Heart right ventricle (tissue), 16 donors: ENCODE measurements around the gene WRNIP1. TPM values are rescaled to one million over a fixed set of nuclear protein-coding genes. Genes with fewer than 3 reads are reported as not detected.
A peak's percentile ranks its signal among the peaks of the same experiment; 100 is the strongest.

Source experiments
- ATAC-seq, 8 donors: fragments of 200-7000 bp; cut with Tn5 transposase; one replicate each; pipeline ENCODE4 v1.9.1; 2020; ENCODE audit warnings: mild to moderate bottlenecking in 8 of 8, moderate library complexity in 8 of 8, moderate number of reproducible peaks in 1 of 8
- DNase-seq, 2 donors: peaks; one replicate each; pipeline ENCODE4 v3.0.0-alpha.2; 2020
- H3K27ac ChIP-seq, 10 donors: fragments of 200-600 bp; sonication (generic) in 2 of 10; one replicate each; pipeline versions ENCODE4 v1.5.0 to v1.8.0; 2020 to 2022; ENCODE audit warnings: mild to moderate bottlenecking in 3 of 10
- H3K27me3 ChIP-seq, 7 donors: fragments of 200-600 bp; one replicate each; pipeline ENCODE4 v1.8.0; 2021 to 2022; ENCODE audit warnings: mild to moderate bottlenecking in 2 of 7
- H3K36me3 ChIP-seq, 9 donors: fragments of 200-600 bp; sonication (generic) in 1 of 9; one replicate each; pipeline versions ENCODE4 v1.5.0 to v1.8.0; 2020 to 2022; ENCODE audit warnings: mild to moderate bottlenecking in 2 of 9
- H3K4me1 ChIP-seq, 9 donors: fragments of 200-600 bp; sonication (generic) in 1 of 9; one replicate each; pipeline versions ENCODE4 v1.5.0 to v1.8.0; 2020 to 2022; ENCODE audit warnings: mild to moderate bottlenecking in 4 of 9
- H3K4me3 ChIP-seq, 10 donors: fragments of 200-600 bp; sonication (generic) in 2 of 10; one replicate each; pipeline versions ENCODE4 v1.5.0 to v1.8.0; 2020 to 2022; ENCODE audit warnings: mild to moderate bottlenecking in 7 of 10, moderate library complexity in 2 of 10
- H3K9me3 ChIP-seq, 11 donors: fragments of 200-600 bp in 10 of 11; sonication (generic) in 2 of 11; one replicate each; pipeline versions ENCODE4 v1.5.0 to v1.8.0; 2013 to 2022; ENCODE audit warnings: mild to moderate bottlenecking in 2 of 11, control low read depth in 1 of 11, moderate library complexity in 1 of 11
- CTCF ChIP-seq, 9 donors: fragments of 200-600 bp; sonication (generic) in 2 of 9; IDR thresholded peaks; one replicate each; pipeline versions ENCODE4 v1.5.0 to v1.8.0; 2021 to 2022; ENCODE audit warnings: antibody characterized with exemption in 9 of 9, mild to moderate bottlenecking in 5 of 9, moderate library complexity in 1 of 9
- WGBS, 2 donors: extraction: QIAGEN DNeasy Blood & Tissue Kit; methylation state at CpG; one replicate each; pipeline ENCODE4 v1.1.7; 2013; ENCODE audit warnings: inconsistent platforms in 1 of 2; 5-methylcytosine and 5-hydroxymethylcytosine counted together
- intact Hi-C, 10 donors: fragments of 100-400 bp; cut with DNase I; formaldehyde crosslinking; loops; one replicate each; pipeline versions ENCODE4 v1.11.1 to v1.14.2; 2022
- polyA plus RNA-seq, 2 donors: library from polyadenylated mRNA; stranded (reverse); fragments of 200-250 nt; gene quantifications; one replicate each; pipeline ENCODE4 v1.2.3, GENCODE V29; 2013
- total RNA-seq, 10 donors: library from RNA; stranded (reverse); fragmentation: NEBNext Ultra II Directional in 3 of 10; extraction: Animal tissue kit (Norgen Biotek cat#: 25700) in 3 of 10; gene quantifications; one replicate each; pipeline versions ENCODE4 v1.2.1 to v1.2.4, GENCODE V29; 2021 to 2023
- donor health status: Arrhythmogenic right ventricular cardiomyopathy.
- donor health status: ischemic (EF 13 %, LVEDD 7.1; RV severe dilation, severe dysfunction).
- donor health status: healthy with polysubstance abuse.
- donor health status: DM: no; HTN: yes; CAD: no.
- donor health status: DM: no; HTN: no; CAD: no.
- donor health status: ischemic (EF 25% LVEDD 6.9; RV normal size, moderate dysfunction).
- donor health status: ischemic (EF 25% LVEDD 5.7; RV mildly dilated, moderate dysfunction).
- donor health status: healthy.
- donor health status: DM: yes; HTN: yes; CAD: no.
- donor health status: Ischemic cardiomyopathy.
- donor health status: ischemic (EF 35%, LVEDD 5.7; RV mildly dilated, moderate dysfunction).
- donor health status: nonischemic (EF 11% LVEDD 7.7; RV severe dilation, severe dysfunction).
- donor health status: DM: yes; HTN: yes; CAD: no.
- donor health status: PGD.
- donor health status: ischemic (EF 29% LVEDD 5.4; RV normal size, mild dysfunction).
- donor health status: nonischemic (EF 23%, LVEDD 6.1; RV moderate dilation, normal function).

Gene WRNIP1
- total and polyA plus RNA-seq, 12 donors, result 29.7 to 44.9 (median 35.6) TPM

- H3K9me3 ChIP-seq, result no peaks in the 10 kb centered on the region
- TF ChIP-seq CTCF (IDR thresholded peaks at IDR 0.05), result no peak
- H3K27me3 ChIP-seq, result no peaks in the 10 kb centered on the region
- peaks cover 0 to 37% (median 0%) of the 10 kb centered on the region in 9 donors for H3K36me3 ChIP-seq
- DNase-seq (no peak), ATAC-seq (no peak)
- H3K4me1 ChIP-seq, result peaks cover 2 to 78% (median 69%) of the 10 kb centered on the region in 9 donors
- H3K27ac ChIP-seq, result peak overlapping the region in 6 of 10 donors; percentile 6 to 97 (median 94)
- intact Hi-C loops, result loop anchor here in 1 of 10 donors (5.0 kb wide), 1 partner anchor 219 kb away; no protein-coding TSS in a partner anchor
- WGBS, 2 donors, result 49 to 50% methylated on average over 6 of the region's 6 CpGs
- peak overlapping the region in 6 of 10 donors; percentile 69 to 92 (median 83) for H3K4me3 ChIP-seq
Observed at GRCh38 chr6:2768696-2769095, 3.5 kb downstream of the WRNIP1 start.

GRCh38 chr6:2770171-2770570 is 5.0 kb downstream of the WRNIP1 start:
- ATAC-seq (peak in 6 of 8 donors; percentile 14 to 64 (median 44)), DNase-seq (peak; percentile 79 to 80)
- Histone ChIP-seq H3K9me3 (no peaks in the 10 kb centered on the region), H3K27me3 (no peaks in the 10 kb centered on the region), H3K27ac (peak overlapping the region in 9 of 10 donors; percentile 0 to 97 (median 46)), H3K36me3 (peaks cover 0 to 52% (median 8%) of the 10 kb centered on the region in 9 donors), H3K4me3 (peak overlapping the region in 7 of 10 donors; percentile 3 to 39 (median 21)), H3K4me1 (peaks cover 2 to 82% (median 74%) of the 10 kb centered on the region in 9 donors)
- TF ChIP-seq CTCF (IDR thresholded peaks at IDR 0.05), result no peak
- WGBS, 2 donors, result 16 to 29% methylated on average over 13 of the region's 13 CpGs
- intact Hi-C loops, result no loop called here

- no peaks in the 10 kb centered on the region for H3K27me3 ChIP-seq
- no peak for TF ChIP-seq CTCF (IDR thresholded peaks at IDR 0.05)
- no peaks in the 10 kb centered on the region for H3K9me3 ChIP-seq
- ATAC-seq (peak in 1 of 8 donors; percentile 27), DNase-seq (no peak)
- 66 to 75% methylated on average over 4 of the region's 4 CpGs for WGBS, 2 donors
- peaks cover 0 to 60% (median 8%) of the 10 kb centered on the region in 9 donors for H3K36me3 ChIP-seq
- H3K4me3 ChIP-seq, result no peak overlapping the region
- H3K27ac ChIP-seq, result peak overlapping the region in 3 of 10 donors; percentile 18 to 97 (median 91)
- intact Hi-C loops, result no loop called here
- H3K4me1 ChIP-seq, result peaks cover 2 to 90% (median 75%) of the 10 kb centered on the region in 9 donors
Observed at GRCh38 chr6:2771079-2771478, 5.9 kb downstream of the WRNIP1 start.

- Histone ChIP-seq H3K9me3 (no peaks in the 10 kb centered on the region), H3K4me1 (peaks cover 0 to 94% (median 66%) of the 10 kb centered on the region in 9 donors), H3K27me3 (no peaks in the 10 kb centered on the region), H3K36me3 (peaks cover 0 to 67% (median 8%) of the 10 kb centered on the region in 9 donors), H3K4me3 (no peak overlapping the region), H3K27ac (peak overlapping the region in 1 of 10 donors; percentile 12)
- WGBS, 2 donors, result 44 to 68% methylated on average over 3 of the region's 3 CpGs
- ATAC-seq, result peak in 4 of 8 donors; percentile 12 to 54 (median 24)
- no peak for DNase-seq
- no peak for TF ChIP-seq CTCF (IDR thresholded peaks at IDR 0.05)
- intact Hi-C loops, result no loop called here
Observed at GRCh38 chr6:2772840-2773239, 7.6 kb downstream of the WRNIP1 start.
